ENCODE results near the gene C1orf167.

The C1orf167 gene

DNA sequence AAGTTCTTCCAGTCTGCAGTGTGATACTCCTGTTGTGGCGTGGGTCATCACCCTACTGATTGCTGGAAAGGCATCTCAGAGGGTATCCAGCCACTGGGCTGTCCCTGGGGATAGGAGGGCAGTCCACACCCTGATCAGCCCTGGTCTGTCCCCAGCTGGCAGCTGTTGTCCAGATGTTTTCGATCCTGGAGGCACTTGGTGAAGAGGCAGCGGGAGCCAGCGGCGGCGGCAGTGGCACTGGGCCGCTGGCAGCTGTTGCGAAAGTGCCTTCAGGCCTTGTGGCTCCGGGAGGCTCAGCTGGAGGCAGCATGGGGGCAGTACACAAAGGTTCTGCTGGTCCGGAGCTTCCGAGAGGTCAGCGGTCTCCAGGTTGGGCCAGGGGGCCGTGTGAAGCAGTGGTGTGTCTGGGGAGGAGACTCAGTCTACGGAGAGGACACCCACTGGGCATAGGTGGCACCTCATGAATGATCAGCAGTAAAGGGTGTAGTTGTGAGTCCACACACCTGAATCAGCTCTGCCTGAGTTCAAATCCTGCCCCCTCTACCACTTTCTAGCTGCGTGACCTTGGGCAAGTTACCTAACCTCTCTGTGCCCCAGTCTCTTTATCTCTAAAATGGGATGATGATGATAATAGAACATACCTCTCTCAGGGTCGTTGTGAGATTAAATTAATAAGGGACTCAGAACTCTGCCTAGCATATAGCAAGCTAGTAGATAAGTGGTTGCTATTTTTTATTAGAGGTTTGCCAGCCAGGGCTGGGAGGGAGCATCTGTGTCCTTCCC lies 6.1 kb downstream of the C1orf167 start:
- no peak for DNase-seq

DNA sequence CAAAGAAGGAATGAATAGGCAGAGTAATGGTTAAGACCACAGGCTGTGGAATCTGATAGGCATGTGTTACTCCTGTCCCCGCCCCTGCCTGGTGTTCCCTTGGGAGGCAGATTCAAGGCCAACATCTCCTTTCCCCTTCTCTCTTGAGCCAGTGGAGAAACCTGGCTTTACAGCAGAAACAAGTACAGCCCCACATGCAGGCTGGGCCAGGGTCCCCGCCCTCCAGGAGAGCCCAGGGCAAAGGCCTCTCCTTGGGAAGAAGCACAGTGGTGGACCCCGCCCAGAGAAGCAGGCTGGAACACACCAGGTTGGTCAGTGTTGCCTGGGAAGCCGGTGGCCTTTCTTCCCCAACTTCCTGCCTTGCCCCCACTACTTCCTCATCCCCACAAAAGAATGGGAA lies 6.8 kb downstream of the C1orf167 start:
- peak; percentile 16 for DNase-seq

DNA sequence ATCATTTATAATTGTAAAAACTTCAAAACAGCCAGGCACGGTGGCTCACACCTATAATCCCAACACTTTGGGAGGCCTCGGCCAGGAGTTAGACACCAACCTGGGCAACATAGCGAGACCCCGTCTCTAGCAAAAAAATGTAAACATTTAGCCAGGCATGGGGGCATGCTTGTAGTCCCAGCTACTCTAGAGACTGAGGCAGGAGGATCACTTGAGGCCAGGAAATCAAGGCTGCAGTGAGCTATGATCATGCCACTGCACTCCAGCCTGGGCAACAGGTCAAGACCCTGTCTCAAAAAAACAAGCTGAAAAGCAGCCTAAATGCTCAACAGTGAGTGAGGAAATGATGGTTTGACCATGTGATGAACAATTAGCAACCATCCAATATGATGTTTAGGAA lies 7.3 kb downstream of the C1orf167 start:
- no peak for DNase-seq

DNA sequence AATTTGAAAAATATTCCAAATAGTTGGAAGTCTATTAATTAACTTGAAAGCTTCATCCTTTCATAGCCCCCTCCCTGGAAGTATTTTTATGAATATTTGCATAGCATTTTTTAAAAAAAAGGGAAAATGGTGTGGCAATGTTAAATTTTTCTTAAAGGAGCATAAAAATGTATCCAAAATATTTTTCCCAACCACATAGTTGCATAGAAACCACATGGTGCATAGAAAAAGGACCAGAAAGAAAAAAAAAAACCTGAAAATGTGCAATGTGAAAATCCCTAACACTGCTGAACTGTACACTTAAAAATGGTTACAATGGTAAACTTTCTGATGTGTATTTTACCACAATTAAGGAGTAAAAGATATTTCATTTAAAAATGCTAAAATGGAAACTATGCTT lies 8.0 kb downstream of the C1orf167 start:
- peak; percentile 15 for DNase-seq

DNA sequence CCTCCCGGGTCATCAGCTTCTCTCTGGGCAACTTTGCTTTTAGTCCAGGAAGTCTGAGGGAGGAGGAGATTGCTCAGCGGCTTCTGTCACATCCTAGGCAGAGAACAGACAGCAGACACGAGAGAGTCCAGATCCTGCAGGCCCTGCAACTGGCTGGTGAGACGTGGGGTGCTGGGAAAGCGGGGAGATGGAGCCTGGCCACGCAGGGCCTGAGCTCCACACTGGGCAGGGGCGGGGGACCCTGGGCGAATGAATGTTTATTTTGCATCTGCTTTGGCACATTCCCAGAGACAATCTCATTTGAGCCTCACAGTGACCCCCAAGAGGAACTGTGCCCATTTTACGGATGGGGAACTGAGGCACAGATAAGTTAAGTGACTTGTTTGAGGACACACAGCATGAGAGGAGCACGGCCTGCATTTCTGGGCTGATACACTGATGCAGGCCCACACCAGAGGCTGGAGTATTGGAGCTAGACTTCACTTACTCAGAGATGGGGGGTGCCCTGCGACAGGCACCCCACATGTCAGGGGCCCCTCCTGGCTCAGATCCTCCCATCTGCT lies 9.6 kb downstream of the C1orf167 start:
- no peak for DNase-seq

DNA sequence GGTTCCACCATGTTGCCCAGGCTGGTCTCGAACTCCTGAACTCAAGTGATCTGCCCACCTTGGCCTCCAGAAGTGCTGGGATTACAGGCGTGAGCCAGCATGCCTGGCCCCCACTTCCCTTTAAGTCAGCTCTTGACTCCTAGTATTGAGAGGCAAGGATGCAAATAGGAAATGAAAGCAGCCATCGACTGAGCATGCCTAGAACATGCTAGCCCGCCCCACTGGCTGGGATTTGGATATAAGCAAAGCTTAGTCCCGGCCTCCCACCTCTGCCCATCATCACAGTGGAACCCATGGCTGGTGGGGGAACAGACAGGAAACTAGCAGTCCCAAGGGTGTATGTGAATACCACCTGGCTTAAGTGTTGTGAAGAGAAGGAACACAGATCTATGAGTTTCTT lies 10.5 kb downstream of the C1orf167 start:
- DNase-seq = no peak

DNA sequence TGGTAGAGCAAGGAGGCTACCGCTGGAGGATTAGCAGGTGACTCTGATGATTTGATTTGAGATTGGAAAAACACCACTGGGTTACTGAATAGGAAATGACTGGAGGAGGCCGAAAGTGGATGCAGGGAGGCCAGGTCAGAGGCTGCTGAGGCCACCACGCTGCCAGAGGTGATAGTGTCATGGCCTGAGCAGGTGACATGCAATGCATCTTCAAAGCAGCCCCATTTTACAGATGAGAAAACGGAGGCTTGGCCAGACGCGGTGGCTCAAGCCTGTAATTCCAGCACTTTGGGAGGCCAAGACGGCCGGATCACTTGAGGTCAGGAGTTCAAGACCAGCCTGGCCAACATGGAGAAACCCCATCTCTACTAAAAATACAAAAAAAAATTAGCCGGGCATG lies 12.8 kb downstream of the C1orf167 start:
- no peak for DNase-seq

DNA sequence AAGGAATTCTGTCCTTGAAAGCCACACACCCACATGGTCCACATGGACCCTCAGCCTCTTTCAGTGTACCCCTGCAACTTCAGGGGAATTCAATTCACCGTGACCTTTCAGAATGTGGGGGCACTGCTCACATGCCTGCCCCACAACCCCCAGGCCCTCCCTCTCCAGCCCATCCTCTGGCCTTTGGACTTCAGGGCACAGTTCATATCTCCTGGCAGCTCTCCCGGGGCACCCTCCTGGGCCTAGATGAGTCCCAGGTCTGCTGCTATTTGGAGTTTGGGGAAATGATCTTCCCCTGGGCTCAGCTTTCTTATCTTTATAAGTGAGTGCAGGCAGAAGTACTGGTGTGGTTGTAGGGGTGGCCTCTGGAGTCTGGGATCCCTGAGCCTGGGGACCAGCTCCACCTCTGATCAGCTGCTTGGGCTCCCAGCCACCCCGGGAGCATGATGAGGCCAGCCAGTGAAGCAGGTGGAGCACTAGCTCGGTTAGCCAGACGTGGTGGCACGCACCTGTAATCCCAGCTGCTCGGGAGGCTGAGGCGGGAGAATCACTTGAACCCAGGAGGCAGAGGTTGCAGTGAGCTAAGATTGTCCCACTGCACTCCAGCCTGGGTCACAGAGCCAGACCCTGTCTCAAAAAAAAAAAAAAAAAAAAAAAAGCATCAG lies 15.8 kb downstream of the C1orf167 start:
- DNase-seq = no peak

DNA sequence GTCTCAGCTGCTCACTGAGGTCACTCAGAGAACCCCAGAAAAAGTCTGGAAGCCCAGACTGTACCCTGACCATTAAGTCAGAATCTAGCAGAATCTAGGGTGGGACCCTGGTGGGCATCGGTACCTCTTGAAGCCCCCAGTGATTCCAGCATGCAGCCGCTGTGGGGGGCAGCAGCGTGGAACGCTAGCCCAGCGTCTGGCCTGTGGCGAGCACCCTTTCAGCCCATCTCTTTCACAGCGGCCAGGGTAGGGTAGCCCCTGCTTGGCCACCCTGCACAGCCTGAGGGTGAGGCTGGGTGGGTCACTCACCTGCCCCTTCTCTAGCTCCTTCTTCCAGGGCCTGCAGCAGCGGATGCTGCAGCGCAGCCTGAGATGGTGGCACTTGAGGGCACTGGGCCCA lies 16.3 kb downstream of the C1orf167 start:
- no peak for DNase-seq

DNA sequence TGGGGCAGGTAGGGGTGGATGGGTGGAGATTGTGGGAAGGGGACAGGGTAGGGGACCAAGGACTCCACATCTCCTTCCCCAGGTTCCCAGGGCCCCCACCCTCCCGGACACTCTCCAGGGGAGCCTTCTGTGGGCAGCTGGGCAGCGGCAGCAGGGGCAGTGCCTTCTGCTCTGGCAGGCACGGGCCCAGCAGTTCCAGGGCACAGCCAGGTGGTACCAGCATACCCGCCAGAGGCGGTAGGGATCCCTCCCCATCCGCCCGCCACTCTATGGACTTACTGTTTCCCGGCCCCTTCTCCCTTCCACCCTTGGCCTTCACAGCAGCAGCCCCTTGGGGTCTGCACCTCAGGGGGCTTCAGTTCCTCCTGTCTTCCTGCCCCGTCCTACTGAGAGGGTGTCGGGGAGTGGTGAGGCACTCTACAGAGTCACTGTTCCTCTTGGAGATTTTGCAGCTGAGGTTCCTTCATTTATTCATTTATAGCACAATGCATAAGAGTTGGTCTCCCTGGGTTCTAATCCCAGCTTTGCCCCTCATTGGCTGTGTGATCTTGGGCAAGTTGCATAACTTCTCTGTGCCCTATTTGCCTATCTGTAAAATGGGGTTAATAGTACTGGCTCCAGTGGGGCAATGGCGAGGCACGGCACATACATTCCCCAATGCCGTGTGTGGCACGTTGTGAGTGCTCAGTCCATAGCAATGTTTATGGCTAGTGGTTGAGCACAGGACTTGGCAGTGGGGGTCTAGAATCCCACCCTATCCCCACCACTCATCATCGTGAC lies 17.0 kb downstream of the C1orf167 start:
- DNase-seq = no peak

DNA sequence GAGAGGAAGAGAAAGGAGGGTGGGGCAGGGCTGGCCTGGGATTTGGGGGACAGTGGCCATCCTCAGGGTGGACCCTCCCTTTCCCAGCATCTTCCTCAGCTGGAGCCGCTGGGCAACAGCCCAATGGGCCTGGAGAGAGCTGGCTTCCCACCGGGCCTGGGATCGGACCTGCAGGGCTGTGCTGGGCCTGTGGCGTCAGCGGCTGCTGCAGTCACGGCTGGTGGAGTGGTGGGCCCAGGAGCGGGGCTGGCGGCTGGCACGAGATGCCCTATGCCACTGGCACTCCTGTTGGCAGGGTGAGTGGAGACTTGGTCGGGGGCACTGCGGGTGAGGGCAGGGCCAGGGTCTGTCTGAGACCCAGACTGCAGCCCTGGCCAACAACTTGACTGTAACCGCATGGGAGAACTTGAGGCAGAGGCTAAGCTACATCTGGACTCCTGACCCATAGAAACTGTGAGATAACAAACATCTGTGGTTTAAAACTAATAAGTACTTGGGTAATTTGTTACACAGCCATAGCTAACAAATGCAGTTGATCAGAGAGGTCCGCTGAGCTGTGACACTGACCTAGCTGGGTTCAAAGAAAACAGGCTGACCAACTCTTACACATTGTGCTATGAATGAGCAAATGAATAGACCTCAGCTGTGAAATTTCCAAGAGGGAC lies 17.9 kb downstream of the C1orf167 start:
- DNase-seq = no peak

DNA sequence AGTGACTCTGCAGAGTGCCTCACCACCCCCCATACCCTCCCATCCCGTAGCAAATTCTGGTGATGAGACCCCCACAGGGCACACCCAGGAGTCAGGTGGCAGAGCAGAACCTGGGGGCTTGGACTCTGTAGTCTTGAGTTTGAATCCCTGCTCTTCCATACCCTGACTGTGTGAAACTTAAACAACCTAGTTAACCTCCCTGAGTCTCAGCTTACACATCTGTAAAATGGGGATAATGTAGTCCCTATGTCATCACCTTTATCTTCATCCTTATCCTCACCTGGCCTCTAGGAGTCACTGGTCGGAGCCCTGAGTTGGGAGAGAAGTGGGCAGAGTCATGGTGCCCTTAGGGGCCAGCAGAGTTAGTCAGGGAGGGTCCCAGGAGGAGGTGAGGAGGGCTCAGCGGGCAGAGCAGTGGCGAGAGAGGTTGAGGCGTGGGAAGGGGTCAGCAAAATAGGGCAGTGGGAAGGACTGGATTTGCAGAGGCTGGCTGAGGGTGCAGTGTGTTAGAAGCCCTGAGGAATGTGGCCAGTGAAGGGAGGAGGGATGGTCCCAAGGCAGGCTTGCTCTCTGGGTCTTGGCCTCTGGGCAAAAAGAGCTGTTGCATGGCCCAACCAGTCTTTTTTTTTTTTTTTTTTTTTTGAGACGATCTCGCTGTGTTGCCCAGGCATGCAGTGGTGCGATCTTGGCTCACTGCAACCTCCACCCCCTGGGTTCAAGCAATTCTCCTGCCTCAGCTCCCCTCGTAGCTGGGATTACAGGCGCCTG lies 18.6 kb downstream of the C1orf167 start:
- DNase-seq = no peak

DNA sequence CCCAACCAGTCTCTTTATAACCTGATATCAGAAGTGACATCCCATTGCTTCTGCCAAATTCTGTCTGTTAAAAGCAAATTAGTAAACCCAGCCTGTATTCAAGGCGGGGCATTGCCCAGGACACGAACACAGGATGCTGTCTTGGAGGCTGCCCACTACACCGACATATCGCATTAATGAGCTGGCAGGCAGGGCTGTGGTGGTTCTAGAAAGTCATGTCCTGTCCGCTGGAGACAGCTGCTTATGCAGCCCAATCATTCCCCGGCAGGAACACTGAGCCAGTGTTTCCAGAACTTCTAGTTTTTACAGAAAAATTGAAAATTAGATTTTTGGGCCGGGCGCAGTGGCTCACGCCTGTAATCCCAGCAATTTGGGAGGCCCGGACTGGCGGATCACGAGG lies 19.3 kb downstream of the C1orf167 start:
- no peak for DNase-seq

DNA sequence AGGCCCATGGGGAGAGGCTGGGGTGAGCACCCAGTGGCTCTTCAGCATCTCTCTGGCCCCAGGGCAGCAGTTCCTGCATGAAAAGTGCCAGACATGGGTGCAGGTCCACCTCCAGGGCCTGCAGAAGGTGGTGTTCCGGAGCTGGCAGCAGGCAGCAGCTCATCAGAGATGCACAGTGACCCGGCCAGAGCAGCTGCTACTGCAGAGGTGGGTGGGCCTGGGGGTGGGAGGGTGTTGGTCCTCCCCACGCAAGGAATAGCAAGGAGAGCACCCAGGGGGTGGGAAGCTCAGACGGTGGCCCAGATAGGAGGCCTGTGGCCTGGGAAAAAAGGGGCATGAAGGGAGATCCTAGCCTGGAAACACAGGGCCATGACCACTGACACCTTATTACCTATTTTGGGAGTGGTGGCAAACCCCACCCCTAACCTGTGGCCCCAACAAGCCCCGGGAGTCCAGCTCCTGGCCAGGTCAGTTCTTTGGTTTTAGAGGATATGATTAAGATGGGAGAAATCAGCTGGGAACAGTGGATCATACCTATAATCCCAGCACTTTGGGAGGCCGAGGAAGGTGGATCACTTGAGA lies 20.2 kb downstream of the C1orf167 start:
- no peak for DNase-seq

DNA sequence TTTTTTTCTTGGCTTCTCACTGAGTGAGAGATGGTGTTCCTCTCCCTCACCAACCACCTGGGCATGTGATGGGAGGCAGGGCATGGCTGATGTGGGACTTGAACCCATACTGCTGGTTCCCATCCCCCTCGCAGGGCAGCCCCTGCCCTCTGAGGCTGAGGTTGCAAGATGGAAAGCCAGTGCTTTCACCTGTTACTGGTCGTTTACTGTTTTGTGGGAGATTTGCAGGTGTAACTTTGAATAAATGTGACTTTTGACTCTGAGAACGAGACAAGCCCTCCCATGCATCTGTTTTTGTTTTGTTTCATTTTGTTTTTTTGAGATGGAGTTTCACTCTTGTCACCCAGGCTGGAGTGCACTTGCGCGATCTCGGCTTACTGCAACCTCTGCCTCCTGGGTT lies 21.6 kb downstream of the C1orf167 start:
- no peak for DNase-seq

DNA sequence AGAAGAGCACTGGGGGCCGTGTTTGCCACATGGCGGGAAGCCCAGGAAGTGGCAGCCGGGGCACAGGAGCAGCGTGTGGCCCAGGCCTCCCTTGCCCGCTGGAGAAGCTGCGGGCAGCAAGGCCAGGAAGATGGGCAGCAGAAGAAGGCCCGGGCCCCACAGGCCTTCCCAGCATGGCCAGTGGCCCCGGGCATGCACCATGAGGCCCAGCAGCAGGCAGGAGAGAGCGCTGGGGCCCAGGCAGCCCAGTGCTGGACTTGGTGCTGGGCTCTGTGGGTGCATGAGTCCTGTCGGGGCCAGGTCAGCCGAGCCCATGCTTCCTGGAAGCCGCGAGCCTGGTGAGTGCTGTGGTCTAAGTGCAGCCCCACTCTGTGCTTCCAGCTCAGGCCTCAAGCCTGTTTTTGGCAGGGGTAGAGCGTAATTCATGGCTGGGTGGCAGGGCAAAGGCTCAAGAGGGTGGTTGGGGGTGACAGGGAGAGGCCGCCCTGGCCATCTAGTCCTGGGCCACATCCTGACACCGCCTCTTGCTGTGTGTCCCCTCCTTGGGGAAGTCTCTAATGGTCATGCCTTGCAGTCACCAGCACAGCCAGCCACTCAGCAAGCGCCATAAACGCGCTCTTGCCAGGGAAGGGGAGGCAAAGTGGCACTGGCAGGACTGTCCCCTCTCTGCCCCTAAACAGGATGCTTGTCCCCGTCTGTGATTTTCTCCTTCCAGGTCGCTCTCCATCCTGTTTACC lies 22.4 kb downstream of the C1orf167 start:
- no peak for DNase-seq

DNA sequence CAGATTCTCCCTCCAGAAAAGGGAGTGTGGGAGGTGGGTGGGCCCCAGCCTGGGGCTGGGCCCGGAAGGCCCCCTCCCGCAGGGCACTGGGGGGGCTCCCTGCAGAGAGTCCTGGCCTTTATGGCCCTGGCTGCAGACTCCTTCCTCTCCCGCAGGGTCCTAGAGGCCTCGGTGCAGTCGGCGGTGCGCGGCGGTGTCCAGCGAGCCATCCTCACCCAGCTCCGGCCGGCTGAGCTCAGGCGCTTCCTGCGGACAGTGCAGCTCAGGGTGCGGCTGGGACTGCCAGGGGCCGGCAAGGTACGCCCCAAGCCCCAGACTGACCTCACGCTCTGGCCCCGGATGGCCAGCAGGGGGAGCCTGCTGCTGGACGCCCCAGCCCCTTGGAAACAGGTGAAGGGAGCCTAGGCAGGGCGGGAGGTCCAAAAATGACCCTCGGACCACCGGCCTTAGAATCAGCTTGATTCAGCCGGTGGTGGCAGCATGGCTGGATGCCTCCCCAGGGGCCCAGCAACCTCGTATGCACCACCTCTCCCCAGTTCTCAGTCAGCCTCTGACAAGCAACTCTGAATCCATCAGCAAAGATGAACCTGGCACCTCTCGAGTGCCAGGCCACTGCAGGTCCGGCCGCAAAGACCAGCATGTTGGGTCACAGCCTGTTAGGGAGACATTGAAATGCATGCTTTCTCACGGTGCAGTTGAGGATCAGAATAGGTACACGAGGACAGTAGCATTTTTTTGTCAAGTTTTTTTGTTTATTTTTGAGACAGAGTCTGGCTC lies 23.2 kb downstream of the C1orf167 start:
- DNase-seq = peak; percentile 29

DNA sequence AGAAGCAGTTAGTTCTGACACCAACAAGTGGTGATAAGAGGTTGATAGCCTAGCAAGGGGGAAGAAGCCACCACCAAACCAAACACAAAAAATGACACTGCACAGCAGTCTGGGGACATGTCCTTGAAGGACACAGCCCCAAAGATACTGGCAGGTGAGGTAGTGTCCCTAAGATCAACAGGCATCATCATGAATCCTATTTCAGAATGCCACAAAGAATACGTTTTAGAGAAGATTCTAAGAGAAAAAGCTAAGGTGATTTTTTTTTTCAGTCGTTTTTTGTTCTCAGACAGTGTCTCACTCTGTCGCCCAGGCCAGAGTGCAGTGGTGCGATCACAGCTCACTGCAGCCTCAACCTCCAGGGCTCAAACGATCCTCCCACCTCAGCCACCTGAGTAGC lies 24.2 kb downstream of the C1orf167 start:
- DNase-seq = no peak

DNA sequence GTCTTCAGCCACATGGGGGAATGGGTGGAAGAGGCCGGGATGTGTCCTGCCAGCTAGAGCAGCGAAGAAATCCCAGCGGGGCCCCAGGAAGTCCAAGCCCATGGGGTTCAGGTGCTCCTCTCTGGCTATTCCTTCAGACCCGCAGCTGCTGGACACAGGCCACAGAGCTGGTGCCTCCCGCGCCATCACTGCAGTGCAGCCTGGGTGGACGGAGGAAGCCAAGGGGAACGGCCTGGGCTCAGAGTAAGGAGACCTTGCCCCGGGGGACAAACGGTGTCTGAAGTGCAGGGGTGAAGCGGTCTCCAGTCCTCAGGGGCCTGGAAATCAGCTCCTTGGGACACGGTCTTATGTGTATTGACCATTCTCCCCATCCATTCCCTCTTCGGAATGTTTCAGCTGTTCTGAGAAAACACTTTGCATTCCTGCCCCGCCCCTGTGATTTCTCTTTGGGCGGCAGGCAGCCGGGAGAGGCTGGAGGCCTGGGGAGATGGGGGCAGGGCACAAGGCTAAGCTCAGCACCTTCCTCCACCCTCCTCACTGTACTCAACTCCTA lies 25.3 kb downstream of the C1orf167 start:
- DNase-seq = peak; percentile 43

All from fibroblast of skin of right biceps (primary cell).